Stimulated activated CD4-positive, alpha-beta T cell treated with anti-CD3 and anti-CD28 coated beads, Interleukin-15, amount 100 ng/mL, for 1 hour (primary cell): ENCODE results near the gene MINDY4.
"Not testable (repeated sequence)": the region's sequence is repeated elsewhere in the genome, so short reads cannot be mapped to it uniquely, and the experiment has no call there.

ENCODE experiments used
- DNase-seq, 2 donors: peaks; one replicate each; pipeline ENCODE4 v3.0.0-alpha.2; 2020; ENCODE audit warnings: low read depth in 1 of 2, low spot score in 1 of 2

MINDY4 gene

GRCh38 chr7:30800785-30801252, 29.6 kb downstream of the MINDY4 start:
- DNase-seq: no peak

DNA sequence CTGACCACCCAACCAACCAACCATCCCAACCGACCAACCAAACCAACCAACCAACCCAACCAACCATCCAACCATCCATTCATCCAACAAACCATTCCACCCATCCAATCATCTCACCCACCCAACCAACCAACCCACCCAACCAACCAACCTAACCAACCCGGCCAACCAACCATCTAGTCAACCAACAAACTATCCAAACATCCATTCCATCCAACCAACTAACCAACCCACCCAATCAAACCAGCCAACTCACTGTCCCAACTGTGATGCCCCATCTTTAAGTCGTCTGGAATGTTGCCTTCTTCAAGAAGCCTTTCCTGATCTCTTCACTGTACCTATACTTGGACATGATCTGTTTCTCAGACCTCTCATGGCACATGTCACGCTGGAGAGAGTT, 31.6 kb downstream of the MINDY4 start:
- no peak for DNase-seq

DNA sequence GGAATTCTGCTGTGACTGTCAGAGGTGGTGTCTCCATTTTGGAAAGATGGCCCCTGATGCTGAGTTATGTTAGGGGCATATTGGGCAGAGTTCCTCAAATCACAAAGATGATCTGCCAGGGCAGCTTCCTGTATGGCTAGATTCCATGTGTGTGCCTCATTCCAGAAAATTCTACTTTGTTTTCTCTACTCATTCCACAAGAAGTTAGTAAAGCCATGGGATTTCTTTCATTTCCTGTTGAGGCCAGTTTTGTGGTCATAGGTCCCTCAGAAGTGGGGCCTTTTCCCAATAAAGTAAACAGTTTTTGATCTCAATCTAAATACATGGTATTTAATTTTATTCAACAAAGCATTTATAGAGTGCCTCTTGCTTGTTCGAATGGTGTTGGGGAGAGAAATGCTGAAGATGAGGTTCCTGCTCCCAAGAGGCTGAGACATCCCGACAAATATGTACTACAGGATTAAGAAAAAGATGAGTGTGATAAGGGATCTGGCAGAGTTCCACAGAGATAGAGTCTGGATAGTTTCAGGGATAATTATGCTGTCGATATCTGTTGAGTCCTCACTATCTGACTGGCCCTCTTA, 33.0 kb downstream of the MINDY4 start:
- DNase-seq: no peak

DNA sequence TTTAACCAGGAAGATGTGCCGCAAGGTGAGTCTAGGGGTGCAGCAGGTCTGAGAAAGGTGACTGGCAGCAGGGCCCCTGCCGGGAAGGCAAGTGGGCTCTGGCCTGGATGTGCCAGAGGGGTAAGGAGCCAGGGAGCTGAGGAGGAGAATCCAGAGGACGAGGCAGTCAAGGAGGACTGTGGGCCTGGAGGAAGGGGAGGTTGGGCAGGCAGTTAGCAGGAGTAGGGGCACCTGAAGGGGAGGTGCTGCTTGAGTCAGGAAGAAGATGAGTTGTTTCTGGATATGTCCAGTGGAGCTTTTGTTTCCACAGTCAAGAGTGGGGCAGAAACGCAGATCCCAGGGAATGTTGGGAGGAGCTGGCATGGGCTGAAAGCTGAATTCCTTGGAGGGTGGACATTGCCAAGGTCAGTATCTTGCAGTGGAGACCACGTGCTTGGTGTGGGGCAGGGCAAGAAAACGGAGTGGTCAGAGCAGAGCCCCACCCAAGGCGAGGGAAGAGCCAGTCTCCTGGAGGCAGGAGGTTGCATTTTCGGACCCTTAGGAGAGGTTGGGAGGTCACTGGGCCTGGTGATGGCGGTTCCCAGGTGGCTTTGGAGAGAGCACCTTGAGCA, 34.0 kb downstream of the MINDY4 start:
- no peak for DNase-seq

DNA sequence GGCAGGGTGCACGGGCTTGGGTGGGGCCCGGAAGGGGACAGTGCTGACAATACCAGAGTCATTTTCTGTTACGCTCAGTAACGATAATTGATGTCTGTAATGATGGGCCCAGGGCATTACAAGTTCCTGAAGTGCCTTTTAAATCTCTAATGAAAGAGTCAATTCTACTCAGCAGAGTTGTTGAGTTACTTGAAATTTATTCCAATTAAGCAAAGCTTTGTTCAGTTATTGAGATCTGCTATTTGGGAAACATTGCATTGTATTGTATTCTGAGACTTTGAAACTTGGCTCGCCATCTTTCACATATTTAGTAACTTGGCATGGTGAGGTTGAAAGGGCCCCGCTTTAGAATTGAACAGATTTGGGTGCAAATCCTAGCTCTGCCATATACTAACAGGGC, 34.7 kb downstream of the MINDY4 start:
- no peak for DNase-seq

GRCh38 chr7:30807477-30807876, 36.3 kb downstream of the MINDY4 start:
- DNase-seq: not testable (repeated sequence)

GRCh38 chr7:30807941-30808340, 36.7 kb downstream of the MINDY4 start:
- DNase-seq: not testable (repeated sequence)

- DNase-seq: no peak
Observed at GRCh38 chr7:30810986-30811385, 39.8 kb downstream of the MINDY4 start.

DNA sequence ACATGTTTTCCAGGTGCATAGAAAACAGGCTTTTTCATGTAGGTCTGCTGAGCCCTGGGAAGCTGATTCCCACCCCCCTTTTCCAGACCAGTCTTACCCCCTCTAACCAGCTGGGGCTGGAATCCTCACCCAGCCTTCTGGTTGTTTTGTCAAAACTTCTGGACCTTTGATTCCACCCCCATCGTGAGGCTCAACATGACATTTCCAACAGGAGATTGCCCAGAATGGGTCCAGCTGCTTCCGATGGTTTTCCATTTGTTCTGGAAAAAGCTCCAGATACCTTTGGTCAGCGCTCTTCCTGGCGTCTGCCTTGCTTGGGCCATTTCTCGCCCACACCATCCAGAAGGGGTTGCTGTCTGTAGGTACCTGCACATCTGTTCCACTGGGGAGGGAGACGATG, 41.5 kb downstream of the MINDY4 start:
- no peak for DNase-seq

GRCh38 chr7:30813466-30813865, 42.2 kb downstream of the MINDY4 start:
- no peak for DNase-seq

- no peak for DNase-seq
Observed at GRCh38 chr7:30814700-30815387, 43.6 kb downstream of the MINDY4 start.

DNA sequence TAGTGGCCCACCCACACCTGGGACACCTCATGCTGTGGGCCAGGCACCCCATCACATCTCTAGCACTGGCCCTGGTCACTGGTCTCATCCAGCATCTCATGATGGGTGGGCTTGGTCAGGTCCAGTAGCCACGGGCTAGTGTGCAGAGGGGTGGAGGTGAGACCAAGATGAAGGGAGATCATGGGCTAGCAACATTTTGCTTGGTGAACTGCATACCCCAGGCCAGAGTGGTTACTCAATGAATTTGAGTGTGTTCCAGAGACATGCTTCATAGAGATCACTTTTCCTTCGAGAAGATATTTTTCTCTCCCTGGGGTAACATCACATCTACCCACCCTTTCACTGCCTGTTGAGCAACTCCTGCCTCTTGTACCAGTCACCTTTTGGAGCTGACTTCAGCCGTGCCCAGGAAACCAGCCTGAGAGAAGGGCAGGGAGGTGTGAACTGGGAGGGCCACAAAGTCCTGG, 44.2 kb downstream of the MINDY4 start:
- no peak for DNase-seq

- no peak for DNase-seq
Observed at GRCh38 chr7:30815951-30816644, 44.9 kb downstream of the MINDY4 start.

DNA sequence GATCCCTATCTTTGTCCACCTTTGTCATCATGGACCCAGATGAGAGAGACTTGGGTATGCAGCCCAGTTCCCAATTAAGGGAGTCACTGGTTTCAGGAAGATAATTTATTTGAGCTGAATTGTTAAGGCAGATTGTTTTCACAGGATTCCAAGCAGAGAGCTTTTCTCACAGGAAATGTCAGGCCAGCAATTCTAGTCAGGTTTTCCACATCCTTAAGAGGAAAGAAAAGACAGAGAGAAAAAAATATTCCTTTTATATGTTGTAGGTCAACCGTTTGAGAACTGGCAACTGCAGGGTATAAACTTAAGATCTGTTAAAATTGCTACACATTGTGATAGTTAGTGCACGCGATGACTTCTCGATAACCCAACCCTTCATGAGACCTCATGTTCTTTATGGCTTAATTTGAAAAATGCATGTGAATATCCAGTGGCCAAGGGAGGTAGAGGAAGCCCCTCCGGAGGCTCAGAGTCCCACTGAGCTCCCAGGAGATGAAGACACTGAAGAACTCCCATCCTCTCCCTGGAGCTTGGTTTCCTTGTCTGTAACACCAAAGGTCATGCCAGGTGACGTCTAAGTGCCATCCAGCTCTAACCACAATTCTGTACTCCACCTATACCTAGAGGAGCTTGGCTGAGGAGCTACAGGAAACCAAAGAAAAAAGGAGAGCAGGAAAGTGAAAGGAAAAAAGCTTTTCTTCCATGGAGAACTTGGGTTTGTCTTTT, 45.6 kb downstream of the MINDY4 start:
- no peak for DNase-seq

DNA sequence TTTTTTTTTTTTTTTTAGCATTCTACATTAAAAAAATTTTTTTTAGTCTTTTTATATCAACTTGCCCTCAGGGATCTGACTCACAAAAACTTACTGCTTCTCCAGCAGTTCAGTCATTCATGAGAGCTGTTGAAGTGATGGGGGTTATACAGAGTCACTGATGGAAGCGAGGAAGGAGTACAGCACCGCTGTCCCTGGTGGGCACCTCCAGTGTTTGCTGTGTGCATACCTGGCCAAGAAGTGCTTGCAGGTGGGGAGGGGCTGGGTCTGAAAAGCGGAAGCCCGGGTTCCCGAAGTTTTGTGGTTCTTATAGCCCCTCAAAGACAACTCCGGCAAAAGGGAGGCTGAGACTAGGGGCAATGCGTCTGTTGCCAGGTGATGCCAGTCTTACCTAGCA, 46.2 kb downstream of the MINDY4 start:
- DNase-seq: no peak

DNA sequence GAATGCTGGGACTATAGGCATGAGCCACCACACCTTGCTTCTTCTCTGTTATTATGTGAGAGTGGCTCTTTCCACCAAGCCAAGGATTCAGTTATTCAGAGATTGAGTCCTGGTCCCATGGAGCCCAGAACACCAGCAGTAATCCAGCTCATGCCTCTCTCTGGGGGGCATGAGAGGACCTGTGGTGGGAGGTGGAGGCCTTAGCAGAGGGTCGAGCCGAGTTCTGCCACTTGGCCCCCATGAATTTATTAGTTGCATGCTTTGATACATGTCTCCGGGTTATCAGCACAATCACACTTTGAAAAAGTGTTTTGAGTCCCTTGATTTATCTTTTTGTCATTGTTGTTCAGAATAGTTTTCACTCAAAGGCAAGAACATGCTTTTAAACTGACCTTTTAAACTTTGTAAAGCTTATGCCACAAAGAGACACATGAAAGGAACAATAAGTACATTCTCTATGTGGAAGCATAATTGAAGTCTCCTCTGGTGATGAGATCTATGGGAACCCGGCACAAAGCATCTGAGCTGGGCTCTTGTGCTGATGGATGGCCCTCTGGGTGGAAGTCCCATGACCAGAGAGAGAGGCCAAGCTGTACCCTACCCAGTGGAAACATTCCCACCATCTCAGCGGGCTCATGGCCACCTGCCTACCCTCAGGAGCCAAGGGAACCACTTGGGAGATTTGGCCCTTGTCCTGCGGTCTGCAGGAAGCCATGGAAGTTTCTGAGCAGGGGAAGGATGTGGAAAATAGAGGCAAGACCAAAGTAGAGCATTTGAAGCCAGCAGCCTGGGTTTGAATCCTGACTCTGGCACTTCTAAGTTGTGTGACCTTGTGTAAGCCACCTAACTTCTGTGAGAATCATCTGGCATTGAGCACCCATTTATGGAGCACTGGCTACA, 53.9 kb downstream of the MINDY4 start:
- no peak for DNase-seq

- no peak for DNase-seq
Observed at GRCh38 chr7:30826181-30826580, 55.0 kb downstream of the MINDY4 start.

DNA sequence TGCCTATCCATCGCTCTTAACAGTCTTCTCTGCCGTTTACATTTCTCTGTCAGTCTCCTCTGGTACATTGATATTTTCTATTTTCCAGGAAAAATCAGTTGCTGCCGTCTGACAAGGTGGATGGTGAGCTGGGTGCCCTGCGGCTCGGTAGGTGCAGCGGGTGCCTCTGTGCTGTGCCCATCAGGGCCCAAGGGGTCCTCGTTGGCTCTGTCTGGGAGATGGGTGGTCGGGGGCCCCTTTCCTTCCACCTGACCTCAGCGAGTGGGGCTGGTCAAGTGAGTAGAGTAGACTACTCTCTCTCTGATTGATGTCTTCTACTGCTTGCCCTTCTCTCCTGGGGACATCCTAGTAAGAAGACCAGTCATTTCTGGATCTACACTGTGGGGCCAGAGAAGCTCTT, 57.4 kb downstream of the MINDY4 start:
- DNase-seq: no peak

GRCh38 chr7:30829471-30829870, 58.3 kb downstream of the MINDY4 start:
- DNase-seq: no peak

DNA sequence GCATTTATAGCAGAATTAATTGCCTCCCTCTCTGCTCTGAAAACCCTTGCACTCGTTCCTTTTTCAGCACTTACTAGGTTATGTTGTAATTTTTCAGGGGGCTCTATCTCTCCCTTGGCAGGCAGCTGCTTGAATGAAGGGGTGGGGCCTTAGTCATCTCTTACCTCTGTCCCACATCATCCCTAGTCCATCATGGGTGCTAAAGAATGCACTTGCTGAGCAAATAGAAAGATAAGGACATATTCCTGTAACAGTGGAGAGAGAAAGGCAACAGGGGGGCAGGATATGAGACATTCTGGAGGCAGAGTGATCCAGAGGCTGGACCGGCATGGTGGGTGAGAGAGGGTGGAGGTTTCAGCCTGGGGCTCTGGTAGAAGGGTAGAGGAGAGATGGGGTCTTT, 60.0 kb downstream of the MINDY4 start:
- no peak for DNase-seq
